ENCODE measurements around the gene NLRP3. TPM values are rescaled to one million over a fixed set of nuclear protein-coding genes. Genes with fewer than 3 reads are reported as not detected.
A peak's percentile ranks its signal among the peaks of the same experiment; 100 is the strongest.

Gene NLRP3
- total RNA-seq, 1 donor from 2014 or later = 0.66 TPM

GRCh38 chr1:247442164-247442563, 26.2 kb downstream of the NLRP3 start:
- H3K36me3 ChIP-seq = no peaks in the 10 kb centered on the region
- peaks cover 3% of the 10 kb centered on the region for H3K9me3 ChIP-seq (replicated peaks)
- H3K4me1 ChIP-seq = no peaks in the 10 kb centered on the region
- peaks cover 33% of the 10 kb centered on the region for H3K27me3 ChIP-seq (ENCODE audit: low read depth)
- no peak overlapping the region for H3K4me3 ChIP-seq
- H3K27ac ChIP-seq (replicated peaks) = no peak overlapping the region
- no peak for DNase-seq
- intact Hi-C loops (cut with micrococcal nuclease) = no loop called here
- no peak for TF ChIP-seq CTCF (IDR thresholded peaks at IDR 0.05; ENCODE audit: borderline replicate concordance)

GRCh38 chr1:247443641-247444040, 27.7 kb downstream of the NLRP3 start:
- no peak for TF ChIP-seq CTCF (IDR thresholded peaks at IDR 0.05; ENCODE audit: borderline replicate concordance)
- H3K4me3 ChIP-seq = no peak overlapping the region
- no peaks in the 10 kb centered on the region for H3K36me3 ChIP-seq
- H3K27me3 ChIP-seq (ENCODE audit: low read depth) = peaks cover 30% of the 10 kb centered on the region
- H3K27ac ChIP-seq (replicated peaks) = no peak overlapping the region
- H3K9me3 ChIP-seq (replicated peaks) = peaks cover 4% of the 10 kb centered on the region
- intact Hi-C loops (cut with micrococcal nuclease) = no loop called here
- DNase-seq = no peak
- H3K4me1 ChIP-seq = no peaks in the 10 kb centered on the region

- H3K27me3 ChIP-seq (ENCODE audit: low read depth) = peaks cover 30% of the 10 kb centered on the region
- no peak overlapping the region for H3K27ac ChIP-seq (replicated peaks)
- no peaks in the 10 kb centered on the region for H3K4me1 ChIP-seq
- no peaks in the 10 kb centered on the region for H3K36me3 ChIP-seq
- H3K4me3 ChIP-seq = no peak overlapping the region
- DNase-seq = no peak
- intact Hi-C loops (cut with micrococcal nuclease) = no loop called here
- H3K9me3 ChIP-seq (replicated peaks) = peaks cover 4% of the 10 kb centered on the region
- no peak for TF ChIP-seq CTCF (IDR thresholded peaks at IDR 0.05; ENCODE audit: borderline replicate concordance)
Measured at GRCh38 chr1:247444571-247444970, 28.6 kb downstream of the NLRP3 start.

GRCh38 chr1:247445526-247446356, 29.8 kb downstream of the NLRP3 start:
- Histone ChIP-seq H3K36me3 (no peaks in the 10 kb centered on the region), H3K9me3 (replicated peaks) (peaks cover 4% of the 10 kb centered on the region), H3K4me3 (no peak overlapping the region), H3K27ac (replicated peaks) (peak overlapping the region; percentile 19), H3K4me1 (no peaks in the 10 kb centered on the region), H3K27me3 (ENCODE audit: low read depth) (peaks cover 30% of the 10 kb centered on the region)
- no peak for DNase-seq
- TF ChIP-seq CTCF (IDR thresholded peaks at IDR 0.05; ENCODE audit: borderline replicate concordance) = no peak
- intact Hi-C loops (cut with micrococcal nuclease) = no loop called here

GRCh38 chr1:247447162-247447909, 31.4 kb downstream of the NLRP3 start:
- Histone ChIP-seq H3K4me1 (no peaks in the 10 kb centered on the region), H3K9me3 (replicated peaks) (peaks cover 4% of the 10 kb centered on the region), H3K4me3 (peak overlapping the region; percentile 65), H3K36me3 (no peaks in the 10 kb centered on the region), H3K27me3 (ENCODE audit: low read depth) (peaks cover 35% of the 10 kb centered on the region), H3K27ac (replicated peaks) (no peak overlapping the region)
- intact Hi-C loops (cut with micrococcal nuclease) = no loop called here
- DNase-seq = no peak
- TF ChIP-seq CTCF (IDR thresholded peaks at IDR 0.05; ENCODE audit: borderline replicate concordance) = no peak

All from left ventricle myocardium inferior (tissue), 1 donor.